Muscle layer of colon (tissue), 2 donors: ENCODE results near the gene EPM2AIP1.
A peak's percentile ranks its signal among the peaks of the same experiment; 100 is the strongest.
"Not testable (repeated sequence)": the region's sequence is repeated elsewhere in the genome, so short reads cannot be mapped to it uniquely, and the experiment has no call there.

Experiments used
- H3K27ac ChIP-seq: one replicate; pipeline ENCODE4 v1.7.0; 2013; ENCODE audit warnings: low read depth, mild to moderate bottlenecking, low read length, moderate library complexity
- H3K27me3 ChIP-seq, 2 donors: one replicate each; pipeline ENCODE4 v1.7.0; 2013; ENCODE audit warnings: low read length in 2 of 2, mild to moderate bottlenecking in 2 of 2; ENCODE audit not compliant: insufficient read depth in 2 of 2, control insufficient read depth in 1 of 2
- H3K36me3 ChIP-seq: one replicate; pipeline ENCODE4 v1.7.0; 2013; ENCODE audit warnings: mild to moderate bottlenecking, low read length; ENCODE audit not compliant: insufficient read depth
- H3K4me1 ChIP-seq: one replicate; pipeline ENCODE4 v1.7.0; 2013; ENCODE audit warnings: mild to moderate bottlenecking, low read length; ENCODE audit not compliant: insufficient read depth
- H3K4me3 ChIP-seq, 2 donors: one replicate each; pipeline ENCODE4 v1.7.0; 2013; ENCODE audit warnings: low read length in 2 of 2, low read depth in 1 of 2, mild to moderate bottlenecking in 1 of 2, moderate library complexity in 1 of 2
- H3K9ac ChIP-seq: one replicate; pipeline ENCODE4 v1.7.0; 2013; ENCODE audit warnings: low read length
- H3K9me3 ChIP-seq: one replicate; pipeline ENCODE4 v1.7.0; 2013; ENCODE audit warnings: mild to moderate bottlenecking, low read length
- donor health status: abdominal sarcoma.
- donor health status: Adenocarcinoma of cecum.

The EPM2AIP1 gene

DNA sequence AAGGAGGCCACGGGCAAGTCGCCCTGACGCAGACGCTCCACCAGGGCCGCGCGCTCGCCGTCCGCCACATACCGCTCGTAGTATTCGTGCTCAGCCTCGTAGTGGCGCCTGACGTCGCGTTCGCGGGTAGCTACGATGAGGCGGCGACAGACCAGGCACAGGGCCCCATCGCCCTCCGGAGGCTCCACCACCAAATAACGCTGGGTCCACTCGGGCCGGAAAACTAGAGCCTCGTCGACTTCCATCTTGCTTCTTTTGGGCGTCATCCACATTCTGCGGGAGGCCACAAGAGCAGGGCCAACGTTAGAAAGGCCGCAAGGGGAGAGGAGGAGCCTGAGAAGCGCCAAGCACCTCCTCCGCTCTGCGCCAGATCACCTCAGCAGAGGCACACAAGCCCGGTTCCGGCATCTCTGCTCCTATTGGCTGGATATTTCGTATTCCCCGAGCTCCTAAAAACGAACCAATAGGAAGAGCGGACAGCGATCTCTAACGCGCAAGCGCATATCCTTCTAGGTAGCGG lies at the start of gene EPM2AIP1:
TSS of gene EPM2AIP1 (minus strand) at position 326 of the 520 bp plus-strand sequence. CDS start at position 272, 54 bp downstream.
- Histone ChIP-seq H3K9ac (peak within 1 kb of the TSS; percentile 88), H3K27ac (peak within 1 kb of the TSS; percentile 92), H3K4me1 (peaks cover 44% of the 10 kb centered on the region), H3K36me3 (peaks cover 20% of the 10 kb centered on the region), H3K27me3 (no peaks in the 10 kb centered on the region), H3K9me3 (no peaks in the 10 kb centered on the region), H3K4me3 (peak within 1 kb of the TSS; percentile 64 to 89)

DNA sequence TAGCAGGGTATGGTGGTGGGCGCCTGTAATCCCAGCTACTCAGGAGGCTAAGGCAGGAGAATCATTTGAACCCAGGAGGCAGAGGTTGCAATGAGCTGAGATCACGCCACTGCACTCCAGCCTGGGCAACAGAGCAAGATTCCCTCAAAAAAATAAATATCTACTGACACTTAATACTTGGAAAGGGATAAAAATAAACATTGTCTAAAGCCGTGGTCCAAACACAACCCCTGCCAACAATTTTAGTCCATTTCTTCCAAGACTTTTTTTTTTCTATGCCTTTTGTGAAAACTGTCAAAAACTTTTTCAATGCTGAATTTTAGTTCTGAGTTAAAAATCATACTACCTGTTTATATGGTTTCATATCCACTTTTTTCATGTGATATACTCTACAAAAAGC lies 49.8 kb upstream of the EPM2AIP1 start:
- not testable (repeated sequence) for H3K27me3 ChIP-seq, H3K9me3 ChIP-seq, H3K9ac ChIP-seq, H3K4me3 ChIP-seq, H3K27ac ChIP-seq
- peaks cover 12% of the 10 kb centered on the region for H3K4me1 ChIP-seq
- H3K36me3 ChIP-seq = peaks cover 31% of the 10 kb centered on the region

DNA sequence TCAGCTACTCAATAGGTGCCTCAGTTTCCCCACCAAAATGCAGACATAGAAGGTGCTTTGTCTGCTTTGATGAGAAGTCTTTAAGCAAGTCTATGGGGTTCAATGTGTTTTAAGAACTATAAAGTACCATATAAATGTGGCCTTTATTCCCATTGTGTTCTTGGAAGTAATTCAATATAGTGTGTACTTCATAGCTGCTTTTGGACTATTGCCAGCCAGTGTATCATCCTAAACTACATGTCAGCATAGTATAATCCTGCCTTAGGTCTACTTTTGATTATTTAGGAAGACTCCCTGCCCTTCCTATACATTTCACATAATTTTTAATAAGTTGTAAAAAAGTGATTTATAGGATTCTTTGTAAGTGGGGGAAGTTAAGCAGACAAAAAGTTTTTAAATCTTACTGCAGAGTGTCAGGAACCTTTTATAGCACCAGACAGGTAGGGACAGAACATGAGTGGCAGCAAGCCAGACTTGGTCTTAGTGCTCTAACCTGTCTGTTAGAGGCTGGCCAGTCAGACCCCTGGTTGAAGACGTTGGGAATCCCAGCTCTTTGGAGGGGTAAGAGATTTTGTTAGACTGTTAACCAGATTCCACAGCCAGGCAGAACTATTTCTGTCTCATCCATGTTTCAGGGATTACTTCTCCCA lies 48.7 kb upstream of the EPM2AIP1 start:
- Histone ChIP-seq H3K27me3 (no peaks in the 10 kb centered on the region), H3K27ac (no peak overlapping the region), H3K36me3 (peaks cover 24% of the 10 kb centered on the region), H3K9ac (no peak overlapping the region), H3K9me3 (no peaks in the 10 kb centered on the region), H3K4me3 (no peak overlapping the region), H3K4me1 (peaks cover 12% of the 10 kb centered on the region)

DNA sequence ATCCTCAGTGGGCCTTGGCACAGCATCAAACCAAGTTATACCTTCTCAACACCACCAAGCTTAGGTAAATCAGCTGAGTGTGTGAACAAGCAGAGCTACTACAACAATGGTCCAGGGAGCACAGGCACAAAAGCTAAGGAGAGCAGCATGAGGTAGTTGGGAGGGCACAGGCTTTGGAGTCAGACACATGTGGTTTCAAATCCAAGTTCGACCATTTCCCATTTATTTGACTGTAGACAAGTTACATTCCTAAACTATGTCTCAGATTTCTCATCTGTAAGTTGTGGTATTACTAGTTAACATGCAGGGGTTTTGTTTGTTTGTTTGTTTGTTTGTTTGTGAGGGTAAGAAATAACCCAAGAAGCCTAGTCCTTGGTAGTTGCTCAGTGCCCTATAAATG lies 47.3 kb upstream of the EPM2AIP1 start:
- peaks cover 38% of the 10 kb centered on the region for H3K36me3 ChIP-seq

DNA sequence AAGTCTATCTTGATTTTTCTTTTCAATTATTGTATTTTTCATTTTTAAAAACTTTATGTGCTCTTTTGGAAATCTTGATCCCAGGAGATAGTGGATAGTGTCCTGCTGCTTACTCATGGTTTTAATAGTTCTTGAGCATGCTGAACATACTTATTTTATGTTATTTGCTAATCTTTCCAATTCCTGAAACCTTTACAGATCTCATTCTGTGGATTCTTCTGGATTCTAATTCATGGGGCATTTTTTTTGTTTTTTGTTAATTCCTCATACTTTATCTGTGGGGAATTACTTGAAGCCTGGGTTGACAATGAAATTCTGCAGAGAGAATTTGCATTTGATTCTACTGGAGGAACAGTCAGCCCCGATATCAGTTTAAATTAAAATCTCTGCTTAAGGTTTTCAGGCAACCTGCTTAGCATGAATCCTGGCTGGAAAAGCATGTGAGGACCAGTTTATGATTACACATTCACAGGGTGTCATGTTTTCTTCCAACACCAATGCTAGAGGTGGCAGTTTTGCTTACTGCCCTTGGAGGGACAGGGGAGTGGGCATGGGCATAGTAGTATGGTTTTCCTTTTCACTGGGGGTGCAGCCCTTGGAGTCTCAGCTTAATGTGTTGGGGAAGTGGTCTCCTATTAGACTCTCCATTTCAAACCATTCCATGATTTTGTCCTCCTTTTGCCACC lies 46.4 kb upstream of the EPM2AIP1 start:
- Histone ChIP-seq H3K36me3 (peaks cover 41% of the 10 kb centered on the region), H3K4me3 (no peak overlapping the region), H3K27ac (no peak overlapping the region), H3K4me1 (peaks cover 12% of the 10 kb centered on the region), H3K27me3 (no peaks in the 10 kb centered on the region), H3K9ac (no peak overlapping the region), H3K9me3 (no peaks in the 10 kb centered on the region)

More for the DNA sequence above, 47.3 kb upstream of the EPM2AIP1 start:
- Histone ChIP-seq H3K9me3 (no peaks in the 10 kb centered on the region), H3K4me1 (peaks cover 12% of the 10 kb centered on the region), H3K9ac (no peak overlapping the region), H3K27me3 (no peaks in the 10 kb centered on the region), H3K4me3 (no peak overlapping the region), H3K27ac (no peak overlapping the region)

DNA sequence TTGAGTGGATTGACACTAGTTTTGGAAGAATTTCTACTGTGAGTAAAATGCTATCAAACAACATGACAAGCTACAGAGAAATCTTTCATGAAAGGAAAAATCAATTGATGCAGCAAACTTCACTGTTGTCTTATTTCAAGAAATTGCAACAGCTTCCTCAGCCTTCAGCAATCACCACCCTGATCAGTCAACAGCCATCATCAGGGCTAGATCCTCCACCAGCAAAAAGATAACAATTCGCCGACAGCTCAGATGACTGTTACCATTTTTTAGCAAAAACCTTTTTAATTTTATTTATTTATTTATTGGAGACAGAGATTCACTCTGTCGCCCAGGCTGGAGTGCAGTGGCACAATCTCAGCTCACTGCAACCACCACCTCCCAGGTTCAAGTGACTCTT lies 44.4 kb upstream of the EPM2AIP1 start:
- peaks cover 41% of the 10 kb centered on the region for H3K36me3 ChIP-seq
- no peaks in the 10 kb centered on the region for H3K27me3 ChIP-seq
- no peak overlapping the region for H3K9ac ChIP-seq
- H3K4me3 ChIP-seq = no peak overlapping the region
- no peak overlapping the region for H3K27ac ChIP-seq
- H3K4me1 ChIP-seq = peaks cover 12% of the 10 kb centered on the region
- no peaks in the 10 kb centered on the region for H3K9me3 ChIP-seq

DNA sequence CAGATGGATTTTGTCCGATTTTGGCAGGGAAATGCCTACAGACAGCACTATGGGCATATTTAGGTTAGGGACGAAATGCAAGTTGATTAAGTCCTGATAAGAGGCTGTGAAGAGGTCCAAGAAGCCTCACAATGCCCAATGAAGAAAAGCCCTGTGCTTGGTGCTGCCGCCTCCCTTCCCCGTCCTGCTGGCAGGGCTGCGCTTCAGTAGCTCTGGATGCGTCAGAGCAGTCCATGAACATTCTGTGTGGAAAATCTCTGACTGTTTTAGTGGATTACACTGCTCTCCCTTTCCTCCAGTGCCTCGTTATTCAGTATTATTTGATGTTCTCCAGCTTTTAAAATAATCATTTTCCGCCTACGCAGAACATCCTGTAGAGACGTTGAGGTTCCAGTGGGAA lies 40.0 kb upstream of the EPM2AIP1 start:
- no peak overlapping the region for H3K9ac ChIP-seq
- H3K27ac ChIP-seq = no peak overlapping the region

DNA sequence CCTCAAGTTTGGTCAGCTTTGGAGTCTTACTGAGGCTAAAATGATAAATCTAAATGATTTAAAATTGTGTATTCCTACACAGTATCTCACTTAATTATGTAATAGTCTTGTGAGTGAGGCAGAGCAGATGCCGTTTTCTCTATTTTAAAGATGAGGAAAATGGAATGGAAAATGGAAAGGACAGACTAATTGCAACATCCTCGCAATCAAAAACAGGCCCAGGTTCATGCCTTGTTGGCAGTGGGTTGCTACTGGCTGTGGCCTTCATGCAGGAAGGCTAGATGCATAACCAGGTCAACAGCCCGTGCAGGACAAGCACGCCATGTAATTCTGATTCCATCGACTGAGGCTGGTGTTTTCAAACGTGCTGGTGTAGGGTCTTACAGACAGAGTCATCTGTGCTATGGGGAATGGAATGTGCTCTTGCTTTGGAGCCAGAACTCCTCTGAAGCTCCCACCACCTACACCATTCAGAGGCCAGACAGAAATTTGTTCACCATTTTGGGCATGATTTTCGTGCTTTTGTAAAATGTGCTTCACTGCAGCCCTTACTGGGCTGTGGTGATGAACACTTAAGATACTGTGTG lies 38.3 kb upstream of the EPM2AIP1 start:
- Histone ChIP-seq H3K27ac (peak overlapping the region; percentile 7), H3K4me1 (peaks cover 4% of the 10 kb centered on the region), H3K36me3 (peaks cover 38% of the 10 kb centered on the region), H3K27me3 (no peaks in the 10 kb centered on the region), H3K9me3 (no peaks in the 10 kb centered on the region), H3K4me3 (no peak overlapping the region), H3K9ac (no peak overlapping the region)

More for the DNA sequence above, 40.0 kb upstream of the EPM2AIP1 start:
- Histone ChIP-seq H3K4me1 (peaks cover 4% of the 10 kb centered on the region), H3K27me3 (no peaks in the 10 kb centered on the region), H3K4me3 (no peak overlapping the region), H3K9me3 (no peaks in the 10 kb centered on the region), H3K36me3 (peaks cover 40% of the 10 kb centered on the region)

DNA sequence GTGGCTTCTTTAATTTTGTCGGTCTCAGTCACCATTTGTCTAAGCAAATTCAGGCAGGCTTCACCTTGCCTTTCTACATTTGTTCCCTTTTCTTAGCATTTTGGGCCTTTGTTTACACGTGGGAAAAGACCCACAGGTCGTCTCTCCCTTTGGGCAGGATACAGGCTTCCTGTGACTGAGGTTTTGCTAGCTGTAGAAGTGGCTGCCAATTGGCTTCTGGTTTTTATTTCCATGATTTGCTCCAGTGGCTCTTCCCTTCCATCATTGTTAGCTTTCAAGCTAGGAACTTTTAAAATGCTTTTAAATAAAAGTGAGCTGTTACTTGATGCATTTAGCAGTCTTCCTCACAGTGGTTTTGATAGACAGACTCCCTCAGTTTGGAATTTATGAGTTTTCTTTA lies 37.7 kb upstream of the EPM2AIP1 start:
- Histone ChIP-seq H3K27ac (no peak overlapping the region), H3K36me3 (peaks cover 38% of the 10 kb centered on the region), H3K9me3 (no peaks in the 10 kb centered on the region), H3K4me1 (peaks cover 4% of the 10 kb centered on the region), H3K4me3 (no peak overlapping the region), H3K9ac (no peak overlapping the region), H3K27me3 (no peaks in the 10 kb centered on the region)

DNA sequence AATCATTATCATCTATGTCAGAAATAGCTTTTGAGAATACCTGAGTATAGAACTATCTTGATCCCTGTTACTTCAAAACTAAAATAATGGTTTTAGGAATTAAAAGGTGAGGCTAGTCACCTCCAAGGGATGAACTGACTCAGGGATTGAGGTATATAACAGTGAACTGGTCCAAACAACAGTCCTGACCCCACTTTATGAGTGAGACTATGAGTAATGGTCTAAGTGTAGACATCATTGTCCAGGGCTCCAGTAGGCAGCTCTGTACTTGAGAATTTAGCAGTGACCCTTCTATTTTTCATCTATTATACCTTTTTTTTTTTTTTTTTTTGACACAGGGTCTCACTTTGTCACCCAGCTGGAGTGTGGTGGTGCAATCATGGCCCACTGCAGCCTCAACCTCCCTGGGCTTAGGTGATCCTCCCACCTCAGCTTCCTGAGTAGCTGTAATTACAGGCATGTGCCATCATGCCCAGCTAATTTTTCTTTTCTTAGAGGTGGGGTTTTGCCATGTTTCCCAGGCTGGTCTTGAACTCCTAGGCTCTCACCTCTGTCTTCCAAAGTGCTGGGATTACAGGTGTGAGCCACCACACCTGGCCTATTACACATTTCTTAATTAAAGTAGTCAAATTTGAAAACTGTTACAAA lies 36.7 kb upstream of the EPM2AIP1 start:
- Histone ChIP-seq H3K36me3 (peaks cover 35% of the 10 kb centered on the region), H3K27ac (no peak overlapping the region), H3K9ac (no peak overlapping the region), H3K4me3 (no peak overlapping the region), H3K4me1 (peaks cover 4% of the 10 kb centered on the region), H3K9me3 (no peaks in the 10 kb centered on the region), H3K27me3 (no peaks in the 10 kb centered on the region)

DNA sequence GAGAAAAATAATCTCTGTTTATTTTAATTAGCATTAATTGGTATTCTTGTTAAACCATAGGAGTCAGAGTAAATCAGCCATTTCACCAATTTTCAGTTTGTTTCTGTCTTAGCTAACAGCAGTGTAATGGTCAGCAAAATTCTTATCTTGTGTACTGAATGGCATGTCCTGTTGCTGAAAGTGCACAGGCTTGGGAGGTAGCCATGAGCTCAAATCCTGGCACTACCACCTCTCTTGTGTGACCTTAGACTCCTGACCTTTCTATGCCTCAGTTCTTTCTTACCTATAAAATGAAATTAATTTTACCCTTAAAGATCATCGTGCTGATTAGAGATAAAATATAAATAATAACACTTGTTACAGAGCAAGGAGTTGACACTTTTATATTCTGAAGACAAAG lies 36.2 kb upstream of the EPM2AIP1 start:
- Histone ChIP-seq H3K36me3 (peaks cover 40% of the 10 kb centered on the region), H3K4me1 (peaks cover 4% of the 10 kb centered on the region), H3K9ac (no peak overlapping the region)

More for the DNA sequence above, 36.2 kb upstream of the EPM2AIP1 start:
- H3K27ac ChIP-seq = no peak overlapping the region
- no peaks in the 10 kb centered on the region for H3K27me3 ChIP-seq
- H3K9me3 ChIP-seq = no peaks in the 10 kb centered on the region
- H3K4me3 ChIP-seq = no peak overlapping the region
